HG03432 (cell line): Measurements from ENCODE around the gene CRCP.

Experiments used
- ATAC-seq: cut with Tn5 transposase; IDR thresholded peaks from one replicate; pipeline ENCODE4 v1.9.1; 2021; ENCODE audit warnings: mild to moderate bottlenecking, moderate library complexity; ENCODE audit not compliant: unreplicated experiment

The CRCP gene

GRCh38 chr7:66186991-66187390, 72.3 kb downstream of the CRCP start:
- ATAC-seq = no peak

GRCh38 chr7:66187905-66188304, 73.3 kb downstream of the CRCP start:
- ATAC-seq = no peak

- ATAC-seq = no peak
These were observed 74.0 kb downstream of the CRCP start for GRCh38 chr7:66188645-66189044.

GRCh38 chr7:66189695-66190503, 75.3 kb downstream of the CRCP start:
- no peak for ATAC-seq

DNA sequence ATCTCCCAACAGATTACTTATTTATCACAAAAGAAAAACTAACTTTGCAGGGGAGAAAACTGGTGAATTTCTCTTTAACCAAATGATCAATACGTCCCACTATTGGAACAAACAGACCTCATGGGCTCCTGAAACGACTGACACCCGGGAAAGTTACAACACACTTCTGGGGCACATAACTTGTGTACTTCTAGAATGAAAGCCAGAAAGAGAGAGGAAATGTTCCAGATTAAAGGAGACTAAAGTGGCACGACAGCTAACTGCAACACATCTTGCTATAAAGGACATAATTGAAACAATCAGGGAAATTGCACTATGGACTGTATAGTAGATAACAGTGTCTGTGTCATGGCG, 75.8 kb downstream of the CRCP start:
- ATAC-seq = no peak

- ATAC-seq = no peak
These were observed 78.6 kb downstream of the CRCP start for GRCh38 chr7:66193146-66193725.

GRCh38 chr7:66198469-66198868, 83.8 kb downstream of the CRCP start:
- ATAC-seq = no peak

DNA sequence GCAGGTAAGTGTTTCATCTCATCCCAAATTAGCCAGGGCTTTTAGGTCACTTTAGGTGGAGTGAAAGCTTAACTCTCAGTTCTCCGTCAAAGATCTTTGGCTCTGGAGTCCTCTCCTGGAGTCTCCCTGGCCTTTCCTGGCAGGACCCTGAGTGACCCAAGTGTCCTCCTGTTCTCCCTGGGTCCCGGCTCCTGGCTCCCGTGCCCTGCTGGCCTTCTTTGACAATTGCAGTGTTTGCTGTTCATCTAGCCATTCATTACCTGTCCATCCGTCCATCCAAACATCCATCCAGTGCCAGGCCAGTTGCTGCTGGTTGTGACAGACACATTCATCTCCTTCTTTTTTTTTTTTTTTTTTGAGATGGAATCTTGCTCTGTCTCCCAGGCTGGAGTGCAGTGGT, 84.3 kb downstream of the CRCP start:
- ATAC-seq = no peak

GRCh38 chr7:66202441-66202840, 87.8 kb downstream of the CRCP start:
- ATAC-seq = no peak
